Inflammatory macrophage (primary cell): ENCODE results near the gene AHSG.
A peak's percentile ranks its signal among the peaks of the same experiment; 100 is the strongest.
"Not testable (repeated sequence)": the region's sequence is repeated elsewhere in the genome, so short reads cannot be mapped to it uniquely, and the experiment has no call there.

ENCODE experiments used
- DNase-seq, 2 donors: peaks; one replicate each; pipeline ENCODE4 v3.0.0-alpha.2; 2020 to 2022
- total RNA-seq, 18 experiments: gene quantifications; one replicate each; lab custom pipeline; 2026; ENCODE audit warnings: mixed read lengths in 6 of 18, inconsistent platforms in 2 of 18; lab: John Stamatoyannopoulos, UW

The AHSG gene
- 0 to 0.08 (median 0) reads per million in 18 experiments for total RNA-seq

GRCh38 chr3:186612721-186613636 is at the start of gene AHSG:
TSS of gene AHSG (plus strand) at chr3:186613060. CDS start at chr3:186613142, 82 bp downstream.
- no peak for DNase-seq

- DNase-seq, result no peak
Measured at GRCh38 chr3:186564586-186564985, 48.3 kb upstream of the AHSG start.

- DNase-seq, result no peak
Measured at GRCh38 chr3:186566772-186567071, 46.1 kb upstream of the AHSG start.

GRCh38 chr3:186567072-186567921 is 45.6 kb upstream of the AHSG start, which contains the start of gene TBCCD1:
TSS of gene TBCCD1 (minus strand) at chr3:186567339. CDS start at chr3:186564329, 3,010 bp downstream.
- DNase-seq, result peak; percentile 88 to 90

- not testable (repeated sequence) for DNase-seq
Measured at GRCh38 chr3:186569361-186569760, 43.5 kb upstream of the AHSG start.

GRCh38 chr3:186569779-186570095 is 43.1 kb upstream of the AHSG start:
- DNase-seq, result no peak

- peak; percentile 100 for DNase-seq
Measured at GRCh38 chr3:186570096-186570940, 42.5 kb upstream of the AHSG start, which contains the start of gene DNAJB11. TSS of gene DNAJB11 (plus strand) at chr3:186570720. CDS start at chr3:186570898, 178 bp downstream.

GRCh38 chr3:186570941-186571643 is 41.8 kb upstream of the AHSG start:
- DNase-seq, result no peak

- DNase-seq, result peak in 1 of 2 donors; percentile 5
Measured at GRCh38 chr3:186571644-186572013, 41.2 kb upstream of the AHSG start.

GRCh38 chr3:186577521-186577920 is 35.3 kb upstream of the AHSG start:
- no peak for DNase-seq

GRCh38 chr3:186580785-186581184 is 32.1 kb upstream of the AHSG start:
- no peak for DNase-seq

- DNase-seq, result no peak
Measured at GRCh38 chr3:186582541-186582940, 30.3 kb upstream of the AHSG start.

- DNase-seq, result no peak
Measured at GRCh38 chr3:186583831-186584230, 29.0 kb upstream of the AHSG start.

- DNase-seq, result not testable (repeated sequence)
Measured at GRCh38 chr3:186586245-186586644, 26.6 kb upstream of the AHSG start.

- no peak for DNase-seq
Measured at GRCh38 chr3:186587183-186587582, 25.7 kb upstream of the AHSG start.

GRCh38 chr3:186588632-186589031 is 24.2 kb upstream of the AHSG start:
- DNase-seq, result no peak

GRCh38 chr3:186589121-186589520 is 23.7 kb upstream of the AHSG start:
- DNase-seq, result no peak

GRCh38 chr3:186589856-186590579 is 22.8 kb upstream of the AHSG start:
- no peak for DNase-seq

GRCh38 chr3:186590580-186591295 is 22.1 kb upstream of the AHSG start:
- no peak for DNase-seq

- no peak for DNase-seq
Measured at GRCh38 chr3:186592682-186593081, 20.2 kb upstream of the AHSG start.
